ENCODE measurements around the gene CIB4. TPM values are rescaled to one million over a fixed set of nuclear protein-coding genes. Genes with fewer than 3 reads are reported as not detected.

CIB4 gene
- total RNA-seq, 1 experiment from 2014 or later, result not detected

DNA sequence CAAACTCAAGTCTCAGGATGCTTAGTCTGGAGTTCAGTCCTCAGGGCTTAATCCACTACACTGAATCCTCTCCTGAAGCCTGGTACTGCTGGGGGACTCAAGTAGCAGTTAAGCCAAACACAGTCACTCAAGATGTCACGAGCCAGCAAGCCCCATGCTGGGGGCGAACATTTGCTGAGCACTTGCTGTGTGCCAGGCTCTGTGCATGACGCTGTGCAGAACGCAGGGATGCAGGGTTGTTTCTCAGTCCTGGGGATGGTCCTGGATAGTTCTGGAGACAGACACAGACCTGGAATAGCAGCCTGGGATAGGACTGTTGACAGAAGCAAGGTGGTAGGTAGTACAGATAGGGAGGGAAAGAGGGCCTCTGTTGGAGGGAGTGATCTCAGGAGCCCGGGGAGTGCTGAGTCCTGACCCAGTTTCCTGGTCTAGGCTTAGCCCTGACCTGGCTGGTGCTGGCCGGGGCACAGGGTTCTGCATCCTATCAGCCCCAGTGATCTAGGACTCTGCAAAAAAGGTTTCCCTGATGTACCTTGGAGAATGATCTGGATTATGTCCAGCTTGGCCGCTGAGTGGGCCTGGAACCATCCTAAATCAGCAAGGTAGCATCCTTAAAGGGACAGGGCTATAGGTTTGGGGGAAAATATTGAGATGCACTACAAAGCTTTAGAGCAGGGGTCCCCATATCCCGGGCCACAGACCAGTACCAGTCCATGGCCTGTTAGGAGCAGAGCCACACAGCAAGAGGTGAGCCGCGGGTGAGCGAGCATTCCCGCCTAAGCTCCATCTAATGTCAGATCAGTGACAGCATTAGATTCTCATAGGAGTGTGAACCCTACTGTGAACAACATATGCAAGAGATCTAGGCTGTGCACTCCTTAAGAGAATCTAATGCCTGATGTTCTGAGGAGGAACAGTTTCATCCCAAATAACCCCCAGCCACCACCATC, 108.6 kb downstream of the CIB4 start:
- no peaks in the 10 kb centered on the region for H3K4me1 ChIP-seq
- BruUV-seq (replicated peaks), result no TSS peak
- no peaks in the 10 kb centered on the region for H3K36me3 Mint-ChIP-seq (ENCODE audit: insufficient read depth, unreplicated experiment)
- no peaks in the 10 kb centered on the region for H3K4me1 Mint-ChIP-seq (ENCODE audit: low read depth, unreplicated experiment)
- H3K9me3 ChIP-seq, result no peaks in the 10 kb centered on the region
- H3K27me3 ChIP-seq (replicated peaks; ENCODE audit: control insufficient read depth, insufficient read depth, low read length), result no peaks in the 10 kb centered on the region
- CTCF ChIA-PET, result no interaction called here
- no peak overlapping the region for H3K4me3 Mint-ChIP-seq (ENCODE audit: unreplicated experiment)
- no peak overlapping the region for H3K27ac Mint-ChIP-seq (ENCODE audit: unreplicated experiment)
- TF ChIP-seq CTCF (IDR thresholded peaks at IDR 0.05; ENCODE audit: insufficient read depth in 1 of 2, low read depth in 1 of 2, low read length in 1 of 2, severe bottlenecking in 1 of 2, unreplicated experiment in 1 of 2), result no peak
- intact Hi-C loops (cut with micrococcal nuclease; ENCODE audit: unreplicated experiment), result no loop called here
- H3K9me3 Mint-ChIP-seq (ENCODE audit: unreplicated experiment), result no peaks in the 10 kb centered on the region
- DNase-seq, result no peak
- no peak overlapping the region for H3K4me3 ChIP-seq (ENCODE audit: low read depth, low read length)
- peaks cover 3% of the 10 kb centered on the region for H3K27me3 Mint-ChIP-seq (ENCODE audit: insufficient read depth, unreplicated experiment)
- POLR2A ChIA-PET, result no interaction called here
- H3K36me3 ChIP-seq (ENCODE audit: control insufficient read depth, insufficient read depth, low read length), result no peaks in the 10 kb centered on the region

Other genes with a start within 250 kb of the CIB4 start
- gene DRC1, start 239.4 kb downstream of the CIB4 start, total RNA-seq (2022), result 0.49 and 1.1 TPM in 2 replicates
- 0.09 TPM in 2 replicates for gene OTOF, start 163.2 kb downstream of the CIB4 start, total RNA-seq (2022)
- gene KCNK3, start 51.4 kb upstream of the CIB4 start, total RNA-seq (2022), result 0.09 and 0.36 TPM in 2 replicates
- 44.1 and 45.7 TPM in 2 replicates for gene SLC35F6, start 122.9 kb upstream of the CIB4 start, total RNA-seq (2022)
- gene CENPA, start 144.7 kb upstream of the CIB4 start, total RNA-seq (2022), result 38.4 and 39.9 TPM in 2 replicates
- gene DPYSL5, start 206.8 kb upstream of the CIB4 start, total RNA-seq (2022), result 0.74 and 2.4 TPM in 2 replicates

All from Caco-2 (cell line).